IMR-90 (cell line): ENCODE results near the gene ADGRL3.

Experiments
- BHLHE40 ChIP-seq: fragments of 150-350 bp; IDR thresholded peaks from 2 replicates; pipeline ENCODE4 v1.6.1; 2016; ENCODE audit warnings: mild to moderate bottlenecking, low read depth, low read length
- CEBPB ChIP-seq: IDR thresholded peaks from 2 replicates; pipeline ENCODE4 v1.6.1; 2012; ENCODE audit warnings: low read depth, low read length, improper control_type of control experiment
- CHD1 ChIP-seq: IDR thresholded peaks from 2 replicates; pipeline ENCODE4 v1.6.1; 2012; ENCODE audit warnings: low read depth, low read length, improper control_type of control experiment
- CTCF ChIP-seq: conservative IDR thresholded peaks from 2 replicates; pipeline ENCODE4 v1.5.1; 2012; ENCODE audit warnings: mild to moderate bottlenecking, low read depth, low read length, improper control_type of control experiment
- FOS ChIP-seq: fragments of 150-350 bp; IDR thresholded peaks from 2 replicates; pipeline ENCODE4 v1.6.1; 2016; ENCODE audit warnings: low read depth, low read length
- MAFK ChIP-seq: IDR thresholded peaks from 2 replicates; pipeline ENCODE4 v1.6.1; 2012; ENCODE audit warnings: low read depth, low read length, improper control_type of control experiment
- MAZ ChIP-seq: IDR thresholded peaks from 2 replicates; pipeline ENCODE4 v1.6.1; 2012; ENCODE audit warnings: low read depth, mild to moderate bottlenecking, low read length, improper control_type of control experiment, moderate library complexity, borderline replicate concordance
- MXI1 ChIP-seq: IDR thresholded peaks from 2 replicates; pipeline ENCODE4 v1.6.1; 2012; ENCODE audit warnings: low read depth, mild to moderate bottlenecking, low read length, moderate library complexity, borderline replicate concordance
- NFE2L2 ChIP-seq: fragments of 150-350 bp; IDR thresholded peaks from 2 replicates; pipeline ENCODE4 v1.6.1; 2016; ENCODE audit warnings: low read depth, mild to moderate bottlenecking, low read length
- POLR2A ChIP-seq: IDR thresholded peaks from 2 replicates; pipeline ENCODE4 v1.6.1; 2012; ENCODE audit warnings: mild to moderate bottlenecking, low read depth, low read length
- RAD21 ChIP-seq: IDR thresholded peaks from 2 replicates; pipeline ENCODE4 v1.6.1; 2012; ENCODE audit warnings: low read length, improper control_type of control experiment
- RCOR1 ChIP-seq: IDR thresholded peaks from 2 replicates; pipeline ENCODE4 v1.6.1; 2012; ENCODE audit warnings: mild to moderate bottlenecking, low read length, improper control_type of control experiment; ENCODE audit not compliant: insufficient replicate concordance
- USF2 ChIP-seq: fragments of 150-350 bp; IDR thresholded peaks from 2 replicates; pipeline ENCODE4 v1.6.1; 2017; ENCODE audit warnings: mild to moderate bottlenecking, antibody characterized with exemption, low read length, low read depth

- no peak for TF ChIP-seq CHD1
- no peak for TF ChIP-seq MAFK
- TF ChIP-seq USF2 = no peak
- TF ChIP-seq CTCF = no peak
- no peak for TF ChIP-seq MXI1
- no peak for TF ChIP-seq NFE2L2
- TF ChIP-seq POLR2A = no peak
- no peak for TF ChIP-seq MAZ
- TF ChIP-seq BHLHE40 = no peak
- no peak for TF ChIP-seq CEBPB
- no peak for TF ChIP-seq RAD21
- no peak for TF ChIP-seq FOS
- no peak for TF ChIP-seq RCOR1
Measured at GRCh38 chr4:61841714-61842113, 641.6 kb downstream of the ADGRL3 start.
